IPS-18c (cell line): ENCODE results near the gene PRCD.

Experiments used
- H3K4me3 ChIP-seq: 2 replicates; pipeline ENCODE4 v1.7.0; 2013; ENCODE audit warnings: low read depth, mild to moderate bottlenecking, low read length, moderate library complexity; ENCODE audit not compliant: insufficient read depth
- H3K9me3 ChIP-seq: one replicate; pipeline ENCODE4 v1.6.1; 2013; ENCODE audit warnings: mild to moderate bottlenecking, low read length, moderate library complexity; ENCODE audit not compliant: control insufficient read depth, insufficient read depth

PRCD gene

GRCh38 chr17:76593384-76593826 lies 53.6 kb downstream of the PRCD start:
- Histone ChIP-seq H3K9me3 (no peaks in the 10 kb centered on the region), H3K4me3 (no peak overlapping the region)

GRCh38 chr17:76593959-76594358 lies 54.1 kb downstream of the PRCD start:
- no peaks in the 10 kb centered on the region for H3K9me3 ChIP-seq
- no peak overlapping the region for H3K4me3 ChIP-seq

- H3K9me3 ChIP-seq: no peaks in the 10 kb centered on the region
- H3K4me3 ChIP-seq: no peak overlapping the region
These were observed 54.8 kb downstream of the PRCD start for GRCh38 chr17:76594690-76595089.
